Activated CD4-positive, alpha-beta T cell treated with anti-CD3 and anti-CD28 coated beads for 4 hours (primary cell): ENCODE data around the gene CTNNA2.

Source experiments
- DNase-seq, 2 donors: peaks; one replicate each; pipeline ENCODE4 v3.0.0-alpha.2; 2020

The CTNNA2 gene

DNA sequence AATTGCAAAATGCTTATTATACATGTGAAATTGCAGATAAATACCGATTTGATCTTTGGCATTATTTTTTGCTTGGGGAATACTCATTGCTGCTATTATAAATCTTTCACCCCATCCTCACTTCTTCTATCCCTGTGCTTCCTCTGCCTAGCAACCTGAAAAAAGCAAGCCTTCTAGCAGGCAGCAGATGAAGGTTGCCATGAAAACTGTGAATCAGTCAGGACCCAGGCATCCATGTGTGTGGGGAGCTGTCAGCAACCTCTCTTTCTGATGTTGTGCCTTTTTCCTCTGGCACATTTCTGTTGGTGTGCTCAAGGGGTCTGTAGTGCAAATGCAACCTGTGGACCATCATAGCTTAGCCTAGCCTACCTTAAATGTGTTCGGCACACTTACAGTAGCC, 427.5 kb downstream of the CTNNA2 start:
- no peak for DNase-seq

- DNase-seq, result no peak
These were observed 428.3 kb downstream of the CTNNA2 start for GRCh38 chr2:79941179-79941578.

- no peak for DNase-seq
These were observed 431.4 kb downstream of the CTNNA2 start for GRCh38 chr2:79944205-79944604.

GRCh38 chr2:79945653-79946445, 433.0 kb downstream of the CTNNA2 start:
- DNase-seq, result no peak

- no peak for DNase-seq
These were observed 434.9 kb downstream of the CTNNA2 start for GRCh38 chr2:79947751-79948150.

GRCh38 chr2:79950526-79950925, 437.7 kb downstream of the CTNNA2 start:
- DNase-seq, result no peak

DNA sequence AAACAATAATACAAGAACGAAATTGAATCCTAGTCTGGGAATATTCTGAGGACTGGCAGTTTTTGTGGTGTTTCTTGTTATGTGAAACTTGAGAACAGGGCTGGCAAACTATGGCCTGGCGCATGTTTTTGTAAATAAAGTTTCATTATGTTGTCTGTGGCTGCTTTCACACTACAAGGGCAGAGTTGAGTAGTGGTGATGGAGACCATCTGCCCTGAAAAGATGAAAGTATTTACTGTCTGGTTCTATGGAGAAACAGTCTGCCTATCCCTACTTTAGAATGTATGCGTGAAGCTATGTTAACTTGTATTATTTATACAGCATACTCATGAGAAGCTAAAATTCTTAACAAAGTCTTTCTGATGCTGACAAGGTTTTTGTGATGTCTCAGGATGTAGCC, 439.8 kb downstream of the CTNNA2 start:
- DNase-seq, result no peak

DNA sequence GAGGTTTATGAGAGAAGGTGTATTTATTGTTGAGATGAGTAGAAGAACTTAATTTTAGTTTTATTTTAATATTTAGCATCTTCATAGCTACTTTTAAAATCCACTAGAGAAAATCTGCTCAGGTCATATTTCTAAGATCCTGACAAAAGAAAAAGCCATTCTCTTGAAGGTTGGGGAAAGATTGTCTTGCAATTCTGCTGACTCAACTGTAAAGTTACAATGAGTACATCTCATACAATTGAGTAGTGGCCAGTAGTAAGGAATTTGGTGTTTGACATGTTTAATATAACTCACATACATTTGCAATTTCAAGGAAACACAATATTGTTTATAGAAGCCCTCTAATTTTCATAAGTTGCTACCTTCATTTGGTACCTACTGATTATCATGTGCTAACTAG, 447.2 kb downstream of the CTNNA2 start:
- no peak for DNase-seq

DNA sequence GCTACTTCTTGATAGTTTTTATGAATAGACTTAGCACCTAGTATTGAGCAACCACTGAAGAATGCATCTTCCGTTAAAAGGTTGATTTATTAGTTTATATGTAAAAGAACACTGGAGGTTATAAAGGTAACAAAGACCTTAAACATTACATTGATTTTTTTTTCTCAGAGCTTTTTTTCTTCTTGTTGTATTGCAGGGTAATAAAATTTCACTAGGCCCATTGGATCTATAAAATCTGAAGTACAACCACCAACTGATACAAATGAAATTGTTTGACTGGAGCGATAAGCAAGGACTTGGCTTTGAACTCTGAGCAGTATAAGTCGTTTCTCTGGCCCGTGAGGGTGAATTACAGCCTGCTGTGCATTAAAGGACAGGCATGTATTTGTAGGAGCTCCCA, 447.7 kb downstream of the CTNNA2 start:
- DNase-seq, result no peak

- no peak for DNase-seq
These were observed 452.1 kb downstream of the CTNNA2 start for GRCh38 chr2:79964966-79965365.

DNA sequence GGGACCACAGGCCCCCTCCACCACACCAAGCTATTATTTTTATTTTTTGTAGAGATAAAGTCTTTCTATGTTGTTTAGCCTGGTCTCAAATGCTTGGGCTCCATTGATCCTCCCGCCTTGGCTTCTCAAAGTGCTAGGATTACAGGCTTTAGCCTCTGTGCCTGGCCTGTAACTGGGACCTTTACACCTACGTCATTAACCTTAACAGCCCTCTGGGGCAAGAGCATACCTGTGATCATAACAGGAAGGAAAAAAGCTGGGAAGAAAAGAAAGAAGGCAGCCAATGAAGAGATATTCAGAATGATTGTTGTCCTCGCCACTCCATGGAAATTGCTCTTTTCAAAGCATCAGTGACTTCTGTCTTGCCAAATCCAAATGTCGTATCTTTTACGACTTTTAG, 453.5 kb downstream of the CTNNA2 start:
- DNase-seq, result no peak

DNA sequence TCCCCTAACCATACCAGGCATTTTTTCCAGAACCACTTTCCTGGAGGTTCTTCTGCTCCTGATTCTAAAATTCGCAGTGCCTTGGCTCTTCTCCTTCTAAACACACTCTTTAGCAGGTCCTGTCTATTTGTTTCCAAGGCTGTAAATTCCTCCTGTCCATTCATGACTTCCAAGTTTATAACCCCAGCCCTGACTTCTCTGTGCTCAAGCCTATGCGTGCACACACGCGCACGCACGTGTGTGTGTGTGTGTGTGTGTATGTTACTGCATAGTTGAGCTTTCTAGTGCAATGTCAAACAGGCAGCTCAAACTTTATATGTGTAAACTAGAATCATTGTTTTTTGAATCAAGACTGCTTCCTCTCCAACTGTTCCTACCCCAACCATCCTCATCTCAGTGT, 454.0 kb downstream of the CTNNA2 start:
- DNase-seq, result no peak

- DNase-seq, result no peak
These were observed 459.0 kb downstream of the CTNNA2 start for GRCh38 chr2:79971807-79972206.

GRCh38 chr2:79972661-79973060, 459.8 kb downstream of the CTNNA2 start:
- no peak for DNase-seq

DNA sequence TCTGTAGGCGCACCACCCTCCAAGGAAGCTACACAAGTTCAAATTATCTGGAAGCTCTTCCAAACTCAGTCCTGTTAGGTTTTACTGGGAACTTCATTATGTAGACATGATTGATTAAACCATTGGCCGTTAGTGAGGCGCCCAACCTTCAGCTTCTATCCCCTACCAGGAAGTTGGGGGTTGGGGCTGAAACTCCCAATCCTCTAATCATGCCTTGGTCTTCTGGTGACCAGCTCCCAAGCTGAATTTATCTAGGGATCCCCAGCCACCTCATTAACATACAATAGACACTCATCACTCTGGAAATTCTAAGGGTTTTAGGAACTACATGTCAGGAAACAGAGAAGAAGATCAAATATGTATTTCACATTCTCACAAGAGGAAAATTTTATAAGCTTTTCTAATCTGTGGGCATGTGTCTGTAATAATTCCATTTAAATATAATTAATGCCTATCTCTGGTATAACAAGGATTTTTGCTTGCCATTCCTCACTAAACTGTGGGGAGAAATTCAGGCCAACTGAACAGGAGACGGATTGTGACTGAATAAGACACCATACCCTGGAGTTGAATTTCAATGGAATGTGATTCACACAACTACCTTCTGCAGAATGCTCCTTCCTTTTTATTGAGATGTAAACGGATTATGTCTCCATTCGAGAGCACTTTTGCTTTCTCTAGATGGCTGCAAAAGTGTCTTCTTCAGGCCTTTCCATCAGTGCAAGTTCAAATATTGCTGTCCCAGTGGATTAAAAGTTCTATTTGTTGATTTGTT, 463.1 kb downstream of the CTNNA2 start:
- DNase-seq, result no peak

DNA sequence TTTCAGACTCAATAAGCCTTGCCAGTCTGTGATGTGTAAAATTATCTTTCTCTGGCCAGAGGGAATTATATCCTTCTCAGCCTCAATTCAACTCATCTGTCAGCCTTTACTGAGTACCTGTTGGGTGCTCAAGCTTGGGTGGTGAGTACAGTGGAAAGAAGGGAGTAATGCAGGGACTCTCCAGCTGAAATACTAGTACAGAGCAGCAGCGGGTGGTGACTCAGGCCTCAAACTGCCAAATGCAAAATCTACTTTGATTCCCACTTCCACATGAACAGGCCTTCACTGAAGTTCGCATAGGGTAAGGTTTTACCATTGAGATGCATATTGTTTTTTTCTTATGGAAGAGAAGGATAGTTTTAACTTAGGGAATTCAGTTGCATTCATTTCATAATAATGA, 464.9 kb downstream of the CTNNA2 start:
- DNase-seq, result no peak

- no peak for DNase-seq
These were observed 467.3 kb downstream of the CTNNA2 start for GRCh38 chr2:79980116-79980515.

GRCh38 chr2:79980816-79981215, 468.0 kb downstream of the CTNNA2 start:
- no peak for DNase-seq

DNA sequence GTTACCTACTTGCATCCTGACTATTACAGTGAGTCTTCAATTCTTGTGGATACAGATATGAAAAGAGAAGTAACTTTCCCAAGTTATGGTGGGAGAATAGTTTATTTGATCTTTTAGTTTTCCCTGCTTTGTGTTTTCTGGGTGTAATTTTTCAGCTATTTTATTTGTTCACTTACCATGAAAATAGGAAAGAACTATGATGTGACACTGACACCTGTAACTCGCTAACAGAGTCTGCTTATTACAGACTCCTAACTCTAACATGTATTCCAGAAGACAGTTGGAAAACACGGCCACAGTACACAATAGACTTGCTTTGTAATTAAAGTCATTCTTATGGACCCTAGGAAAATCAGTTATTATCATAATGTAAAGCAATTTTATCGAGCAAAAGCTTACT, 468.5 kb downstream of the CTNNA2 start:
- no peak for DNase-seq

GRCh38 chr2:79982445-79982844, 469.6 kb downstream of the CTNNA2 start:
- no peak for DNase-seq

DNA sequence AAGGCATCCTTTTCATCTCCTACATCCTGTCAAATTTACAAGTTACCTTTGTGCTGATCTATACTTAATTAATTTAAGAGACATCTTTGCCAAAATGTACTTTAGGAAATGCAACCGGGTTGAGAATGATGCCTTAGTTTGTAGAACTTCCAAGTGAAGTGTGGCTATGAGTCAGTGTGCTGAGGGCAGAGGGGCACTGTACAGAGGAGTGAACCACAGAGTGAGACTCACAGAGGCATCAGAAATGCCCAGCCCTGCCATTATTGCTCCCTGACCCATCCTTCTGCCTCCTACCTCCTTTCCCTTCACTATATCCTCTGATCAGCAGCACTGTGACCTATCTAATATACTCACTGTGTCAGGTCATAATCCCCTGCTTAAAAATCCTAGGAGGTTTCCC, 471.6 kb downstream of the CTNNA2 start:
- DNase-seq, result no peak

- DNase-seq, result no peak
These were observed 472.3 kb downstream of the CTNNA2 start for GRCh38 chr2:79985145-79985544.

DNA sequence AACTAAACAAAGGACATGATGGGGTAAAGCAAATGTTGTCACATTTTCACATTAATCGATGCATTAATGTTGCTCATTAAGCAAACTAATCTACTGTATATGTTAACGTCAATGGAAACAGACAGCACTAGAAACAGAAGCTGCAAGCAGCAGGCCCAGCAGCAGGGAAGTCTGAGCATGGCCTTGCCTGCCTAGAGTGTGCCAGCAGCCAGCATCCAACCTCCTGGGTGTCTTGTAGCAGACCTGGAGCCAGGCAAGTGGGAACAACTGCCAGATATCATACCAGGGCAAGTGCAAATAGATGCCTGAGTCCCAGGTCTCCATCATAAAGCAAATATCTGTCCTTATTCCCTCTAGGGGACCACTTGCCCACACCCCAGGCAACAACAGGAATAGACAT, 472.7 kb downstream of the CTNNA2 start:
- no peak for DNase-seq

DNA sequence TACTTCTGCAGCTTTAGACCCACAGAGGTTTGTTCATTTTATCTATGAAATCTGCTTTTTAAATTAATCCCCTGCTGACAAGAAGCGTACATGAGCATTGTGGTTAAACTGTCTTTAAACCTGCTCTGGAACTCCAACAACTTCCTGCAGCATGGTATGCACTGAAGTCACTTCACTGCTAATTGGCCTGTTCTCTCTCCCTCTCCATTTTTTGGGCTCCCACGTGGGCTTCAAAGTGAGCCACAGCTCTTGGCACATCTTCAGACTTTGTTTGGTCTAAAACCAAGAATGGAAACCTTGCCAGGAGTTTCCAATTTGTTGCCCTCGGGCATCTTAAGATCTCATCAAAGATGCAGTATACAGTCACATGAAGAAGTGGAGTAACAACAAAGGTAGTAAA, 480.3 kb downstream of the CTNNA2 start:
- DNase-seq, result no peak

DNA sequence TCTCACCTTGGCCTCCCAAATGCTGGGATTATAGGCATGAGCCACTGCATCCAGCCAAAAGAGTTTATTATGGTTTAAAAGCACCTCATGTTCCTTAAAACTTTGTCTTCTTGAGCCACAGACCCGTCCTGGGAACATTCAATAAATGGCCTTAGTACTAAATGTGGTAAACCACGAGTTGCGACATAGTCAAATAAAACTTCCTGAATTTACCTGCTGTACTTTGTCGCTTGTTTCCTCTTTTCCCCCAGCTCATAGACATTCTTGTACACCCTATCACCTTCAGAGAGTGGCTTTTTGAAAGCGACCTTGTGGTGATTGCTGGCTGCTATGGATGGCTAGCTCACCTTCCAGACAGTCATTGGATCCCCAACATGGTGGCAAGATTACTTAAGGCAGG, 481.3 kb downstream of the CTNNA2 start:
- no peak for DNase-seq
